A549 (cell line): ENCODE measurements around the gene TXNRD2. TPM values are rescaled to one million over a fixed set of nuclear protein-coding genes. Genes with fewer than 3 reads are reported as not detected.
A peak's percentile ranks its signal among the peaks of the same experiment; 100 is the strongest.

Source experiments
- ATAC-seq, 2 experiments: fragments of 200-7000 bp in 1 of 2; fragments of >200 bp in 1 of 2; cut with Nextera tagmentation in 1 of 2; cut with Tn5 transposase in 1 of 2; 3 replicates each; pipeline versions ENCODE4 v1.8.0 to v1.9.1; 2018 to 2020; ENCODE audit warnings: mild to moderate bottlenecking in 1 of 2, moderate library complexity in 1 of 2
- CTCF ChIA-PET: fragments of 300-600 bp; sonication (Branson Sonifier 250); formaldehyde crosslinking; extraction: SDS; loops from one replicate; lab custom pipeline; 2021; ENCODE audit warnings: antibody characterized with exemption, inconsistent platforms; lab: Yijun Ruan, JAX
- POLR2A ChIA-PET: fragments of 350-600 bp; formaldehyde crosslinking; extraction: SDS; loops from one replicate; lab custom pipeline; 2021; ENCODE audit warnings: antibody characterized with exemption, inconsistent platforms; lab: Yijun Ruan, JAX
- DNase-seq, 2 experiments: peaks; one replicate each; pipeline versions ENCODE4 v3.0.0 to v3.0.0-alpha.2; 2011 to 2016; ENCODE audit warnings: low read depth in 1 of 2, low spot score in 1 of 2
- FAIRE-seq: peaks from 2 replicates; lab custom pipeline; 2011; peaks lifted over from hg19 to GRCh38; lab: Jason Lieb, UNC
- H3K27ac ChIP-seq, 2 experiments: fragments of >200 bp; sonication (Bioruptor Twin); formaldehyde crosslinking; 3 replicates each; pipeline ENCODE4 v1.5.1; 2016 to 2017
- H3K4me1 ChIP-seq: fragments of >200 bp; sonication (Bioruptor Twin); formaldehyde crosslinking; 3 replicates; pipeline ENCODE4 v1.6.1; 2016
- H3K4me2 ChIP-seq: fragments of >200 bp; sonication (Bioruptor Twin); formaldehyde crosslinking; 3 replicates; pipeline ENCODE4 v1.6.1; 2016
- H3K4me3 ChIP-seq: fragments of >200 bp; sonication (Bioruptor Twin); formaldehyde crosslinking; 3 replicates; pipeline ENCODE4 v1.5.1; 2016
- H3K9me3 ChIP-seq: fragments of >200 bp; sonication (Bioruptor Twin); formaldehyde crosslinking; 3 replicates; pipeline ENCODE4 v1.6.1; 2016
- BHLHE40 ChIP-seq: IDR thresholded peaks from 2 replicates; pipeline ENCODE4 v1.6.1; 2012; ENCODE audit warnings: low read depth, low read length, inconsistent platforms
- ELK1 ChIP-seq: fragments of 150-350 bp; IDR thresholded peaks from 2 replicates; pipeline ENCODE4 v1.6.1; 2014; ENCODE audit warnings: low read depth, mild to moderate bottlenecking, low read length
- GATA3 ChIP-seq: IDR thresholded peaks from 2 replicates; pipeline ENCODE4 v1.6.1; 2012; ENCODE audit warnings: borderline replicate concordance
- HOXA7 ChIP-seq: fragments of 250-450 bp; sonication (Bioruptor Pico); IDR thresholded peaks from 2 replicates; pipeline ENCODE4 v1.5.0; 2020; ENCODE audit warnings: mild to moderate bottlenecking, moderate library complexity
- JUN ChIP-seq, 2 experiments: fragments of >200 bp; sonication (Bioruptor Twin); formaldehyde crosslinking; IDR thresholded peaks; 2 replicates in 1 of 2; 3 replicates in 1 of 2; pipeline ENCODE4 v1.6.1; 2016 to 2017
- KDM1A ChIP-seq: fragments of 200-600 bp; sonication (generic); IDR thresholded peaks from 2 replicates; pipeline ENCODE4 v1.6.1; 2016; ENCODE audit warnings: low read depth, mild to moderate bottlenecking
- MAX ChIP-seq: IDR thresholded peaks from 2 replicates; pipeline ENCODE4 v1.6.1; 2012
- MAZ ChIP-seq: fragments of 150-350 bp; IDR thresholded peaks from 2 replicates; pipeline ENCODE4 v1.6.1; 2014; ENCODE audit warnings: antibody characterized with exemption, low read depth, low read length, borderline replicate concordance
- PHF8 ChIP-seq: fragments of 200-600 bp; sonication (generic); IDR thresholded peaks from 2 replicates; pipeline ENCODE4 v1.6.1; 2016; ENCODE audit warnings: low read depth, mild to moderate bottlenecking, antibody characterized with exemption, moderate library complexity, borderline replicate concordance
- POLR2A ChIP-seq: IDR thresholded peaks from 2 replicates; pipeline ENCODE4 v1.6.1; 2012; ENCODE audit warnings: mild to moderate bottlenecking, low read length
- POLR2AphosphoS2 ChIP-seq: conservative IDR thresholded peaks from 2 replicates; pipeline ENCODE4 v1.6.1; 2012; ENCODE audit warnings: low read length, improper control_type of control experiment, inconsistent platforms
- RNF2 ChIP-seq: fragments of 200-600 bp; sonication (generic); IDR thresholded peaks from 2 replicates; pipeline ENCODE4 v1.6.1; 2016; ENCODE audit warnings: low read depth, mild to moderate bottlenecking, antibody characterized with exemption, moderate library complexity, borderline replicate concordance
- SMC3 ChIP-seq: fragments of >200 bp; sonication (Bioruptor Twin); formaldehyde crosslinking; IDR thresholded peaks from 3 replicates; pipeline ENCODE4 v1.6.1; 2018; ENCODE audit warnings: inconsistent platforms
- ZFP36 ChIP-seq: fragments of 450-650 bp; IDR thresholded peaks from 2 replicates; pipeline ENCODE4 v1.6.1; 2014; ENCODE audit warnings: borderline replicate concordance; ENCODE audit not compliant: partially characterized antibody
- ZSCAN20 ChIP-seq: fragments of 250-450 bp; sonication (Bioruptor Pico); IDR thresholded peaks from 2 replicates; pipeline ENCODE4 v1.8.0; 2022; ENCODE audit warnings: mild to moderate bottlenecking, moderate library complexity
- WGBS: methylation state at CpG from one replicate; pipeline ENCODE4 v1.1.6; 2017; ENCODE audit errors: missing lambda C conversion rate; 5-methylcytosine and 5-hydroxymethylcytosine counted together
- polyA minus RNA-seq: library from RNA; depleted of rRNA, polyadenylated mRNA; stranded (reverse); fragments of >200 nt; gene quantifications from 2 replicates; pipeline ENCODE4 v1.2.3, GENCODE V29; 2011; rRNA and poly(A)+ RNA removed
- polyA plus RNA-seq, 4 experiments: library from polyadenylated mRNA; depleted of rRNA in 3 of 4; stranded (reverse); fragments of >200 nt; fragmentation: RNase III in 1 of 4; extraction: RNeasy Plus Mini Kit Qiagen cat#74134 plus additional on column Dnase treatment in 1 of 4; gene quantifications; 2 replicates in 3 of 4; 3 replicates in 1 of 4; pipeline ENCODE4 v1.2.3, GENCODE V29; 2011 to 2017
- TF ChIP-seq, protein P1 (sequence below): fragments of >200 bp; sonication (Bioruptor Twin); formaldehyde crosslinking; IDR thresholded peaks from 3 replicates; pipeline ENCODE4 v1.6.1; 2016
- TF ChIP-seq, protein P2 (sequence below): IDR thresholded peaks from 2 replicates; pipeline ENCODE4 v1.6.1; 2012; ENCODE audit warnings: low read depth, borderline replicate concordance
- TF ChIP-seq, protein P3 (sequence below): fragments of >200 bp; sonication (Bioruptor Twin); formaldehyde crosslinking; IDR thresholded peaks from 2 replicates; pipeline ENCODE4 v1.6.1; 2016
- TF ChIP-seq, protein P4 (sequence below): fragments of 250-450 bp; sonication (Bioruptor Pico); IDR thresholded peaks from 2 replicates; pipeline ENCODE4 v1.5.0; 2020; ENCODE audit warnings: low read depth, mild to moderate bottlenecking, moderate library complexity
- TF ChIP-seq, protein P5 (sequence below): fragments of 200-600 bp; sonication (generic); IDR thresholded peaks from 2 replicates; pipeline ENCODE4 v1.6.1; 2016; ENCODE audit warnings: antibody characterized with exemption, mild to moderate bottlenecking, moderate library complexity

The TXNRD2 gene
- polyA plus RNA-seq (2011; rRNA removed) = 15.5 and 16.3 TPM in 2 replicates
- 60.5 and 68.7 TPM in 2 replicates for polyA plus RNA-seq (2012; cell fraction: cytosol; rRNA removed)
- 95.7 and 112 TPM in 2 replicates for polyA plus RNA-seq (2012; cell fraction: nucleus; rRNA removed)
- 25.6 to 29.3 TPM (median 25.6 TPM) in 3 replicates for polyA plus RNA-seq (2017; fragmentation: RNase III; extraction: RNeasy Plus Mini Kit Qiagen cat#74134 plus additional on column Dnase treatment)
- polyA minus RNA-seq = 15.1 and 19.5 TPM in 2 replicates

DNA sequence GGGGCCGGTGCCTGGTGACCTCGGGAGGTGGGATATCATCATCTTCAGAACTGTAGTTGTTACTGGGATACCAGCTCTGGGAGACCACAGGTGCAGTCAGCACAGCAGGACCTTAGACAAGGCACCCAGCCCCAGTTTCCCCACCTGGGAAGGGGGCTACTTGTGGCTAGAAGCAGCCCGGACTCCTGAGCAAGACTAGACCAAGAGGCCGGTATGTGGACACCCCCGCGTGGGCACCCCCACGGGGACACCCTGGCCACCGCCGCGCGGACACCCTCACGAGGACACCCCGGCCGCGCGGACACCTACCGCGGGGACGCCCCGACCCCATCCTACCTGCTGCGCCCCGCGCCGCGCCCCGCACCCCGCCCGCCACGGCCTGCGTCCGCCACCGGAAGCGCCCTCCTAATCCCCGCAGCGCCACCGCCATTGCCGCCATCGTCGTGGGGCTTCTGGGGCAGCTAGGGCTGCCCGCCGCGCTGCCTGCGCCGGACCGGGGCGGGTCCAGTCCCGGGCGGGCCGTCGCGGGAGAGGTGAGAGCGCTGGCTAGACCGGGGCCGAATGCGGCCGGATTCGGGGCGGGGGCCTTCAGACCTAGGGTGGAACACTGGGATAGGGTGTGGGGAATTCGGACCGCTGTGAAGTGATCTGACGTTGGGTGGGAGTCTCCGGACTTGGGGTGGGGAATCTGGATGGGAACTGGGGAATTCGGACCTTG, at the start of gene TXNRD2, which contains the start of gene COMT:
Gene TXNRD2, minus strand, starts transcription at position 454 of the 718 bp plus-strand sequence. Its CDS starts 15 bp downstream, at position 439.
Gene COMT, plus strand, starts transcription at position 408 of the 718 bp plus-strand sequence. CDS start 20,755 bp downstream, outside the sequence.
- Histone ChIP-seq H3K4me1 (peaks cover 20% of the 10 kb centered on the region), H3K4me3 (peak within 1 kb of the TSS; percentile 91), H3K9me3 (no peaks in the 10 kb centered on the region), H3K4me2 (peak within 1 kb of the TSS; percentile 93), H3K27ac (peak within 1 kb of the TSS; percentile 99 to 100)
- DNase-seq (peak; percentile 46 to 62), FAIRE-seq (no peak), ATAC-seq (peak; percentile 88 to 91)
- ChIA-PET CTCF (no interaction called here), POLR2A (interaction anchor here (0.5 to 0.9 kb wide), 2 partner anchors 12 to 1930 kb away, joined by 3 to 9 read pairs; no protein-coding TSS in a partner anchor)
- TF ChIP-seq ZSCAN20 (CRISPR knock-in tag) = no peak
- TF ChIP-seq, protein P1, sequence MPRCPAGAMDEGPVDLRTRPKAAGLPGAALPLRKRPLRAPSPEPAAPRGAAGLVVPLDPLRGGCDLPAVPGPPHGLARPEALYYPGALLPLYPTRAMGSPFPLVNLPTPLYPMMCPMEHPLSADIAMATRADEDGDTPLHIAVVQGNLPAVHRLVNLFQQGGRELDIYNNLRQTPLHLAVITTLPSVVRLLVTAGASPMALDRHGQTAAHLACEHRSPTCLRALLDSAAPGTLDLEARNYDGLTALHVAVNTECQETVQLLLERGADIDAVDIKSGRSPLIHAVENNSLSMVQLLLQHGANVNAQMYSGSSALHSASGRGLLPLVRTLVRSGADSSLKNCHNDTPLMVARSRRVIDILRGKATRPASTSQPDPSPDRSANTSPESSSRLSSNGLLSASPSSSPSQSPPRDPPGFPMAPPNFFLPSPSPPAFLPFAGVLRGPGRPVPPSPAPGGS = 0 out of 3 replicates have a peak, but pooled peaks have one; percentile 44
- TF ChIP-seq JUN (IDR thresholded peaks at IDR 0.05) = peak; percentile 48 to 72; a peak in 3 of 5 replicates
- TF ChIP-seq POLR2A = peak; percentile 60
- peak; percentile 77; the same call in 1 of the 2 replicates for TF ChIP-seq PHF8
- 8% methylated on average over 4 of the region's 63 CpGs for WGBS

- H3K4me3 ChIP-seq = no peak overlapping the region
- DNase-seq (no peak), FAIRE-seq (no peak), ATAC-seq (no peak)
- peaks cover 3% of the 10 kb centered on the region; the same call in 1 of the 3 replicates for H3K4me1 ChIP-seq
- no peak overlapping the region for H3K27ac ChIP-seq
- POLR2A ChIA-PET = no interaction called here
- no peaks in the 10 kb centered on the region for H3K9me3 ChIP-seq
- TF ChIP-seq, protein P2, sequence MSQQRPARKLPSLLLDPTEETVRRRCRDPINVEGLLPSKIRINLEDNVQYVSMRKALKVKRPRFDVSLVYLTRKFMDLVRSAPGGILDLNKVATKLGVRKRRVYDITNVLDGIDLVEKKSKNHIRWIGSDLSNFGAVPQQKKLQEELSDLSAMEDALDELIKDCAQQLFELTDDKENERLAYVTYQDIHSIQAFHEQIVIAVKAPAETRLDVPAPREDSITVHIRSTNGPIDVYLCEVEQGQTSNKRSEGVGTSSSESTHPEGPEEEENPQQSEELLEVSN = no peak
- TF ChIP-seq SMC3 (no peak), MAX (no peak), MAZ (no peak), ELK1 (no peak), GATA3 (no peak), RNF2 (no peak), POLR2A (no peak)
- TF ChIP-seq, protein P1 = no peak
- TF ChIP-seq, protein P3, sequence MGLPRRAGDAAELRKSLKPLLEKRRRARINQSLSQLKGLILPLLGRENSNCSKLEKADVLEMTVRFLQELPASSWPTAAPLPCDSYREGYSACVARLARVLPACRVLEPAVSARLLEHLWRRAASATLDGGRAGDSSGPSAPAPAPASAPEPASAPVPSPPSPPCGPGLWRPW = no peak
- H3K4me2 ChIP-seq = no peak overlapping the region
- CTCF ChIA-PET = interaction anchor here (2.5 kb wide), 1 partner anchor 23 kb away, joined by 14 read pairs; no protein-coding TSS in a partner anchor
Observed at GRCh38 chr22:19991395-19991644, 49.7 kb upstream of the TXNRD2 start.

DNA sequence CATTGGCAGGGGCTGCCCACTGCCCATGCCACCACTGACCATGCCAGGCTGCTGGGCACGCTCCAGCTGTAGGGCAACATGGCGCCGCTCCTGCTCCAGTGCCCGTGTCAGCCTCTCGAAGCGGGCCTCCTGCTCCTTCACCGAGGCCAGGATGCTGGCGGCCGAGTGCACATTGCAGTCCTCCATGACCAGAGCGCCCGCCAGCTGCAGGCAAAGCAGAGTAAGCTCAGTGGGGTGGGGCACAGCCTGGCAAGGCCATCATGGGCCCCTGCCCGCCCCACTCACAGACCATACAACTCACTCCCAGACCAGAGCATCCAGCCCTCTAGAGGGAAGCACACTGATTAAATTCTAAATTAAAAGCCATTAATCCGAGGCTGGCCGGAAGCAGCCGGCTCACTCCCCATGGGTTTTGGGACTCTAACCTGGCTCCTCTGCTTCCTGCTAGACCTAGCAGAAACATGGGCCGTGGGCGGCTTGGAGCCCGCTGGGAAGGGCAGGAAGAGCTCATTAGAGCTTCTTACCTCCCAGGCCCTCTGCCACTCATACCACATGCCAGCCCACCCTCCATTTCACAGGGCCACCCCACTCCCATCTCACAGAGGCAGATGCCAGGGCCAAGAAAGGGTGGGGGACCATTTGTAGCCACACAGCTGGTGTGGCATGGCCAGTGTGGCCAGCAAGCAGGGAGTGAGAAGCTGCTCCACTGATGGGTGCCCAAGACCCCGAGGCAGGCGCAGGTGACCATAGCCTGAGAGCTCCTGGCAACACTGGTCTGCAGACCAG, 49.2 kb upstream of the TXNRD2 start:
- DNase-seq (no peak), FAIRE-seq (no peak), ATAC-seq (no peak)
- Histone ChIP-seq H3K27ac (no peak overlapping the region), H3K4me2 (no peak overlapping the region), H3K4me1 (peaks cover 6% of the 10 kb centered on the region; the same call in 1 of the 3 replicates), H3K9me3 (no peaks in the 10 kb centered on the region), H3K4me3 (no peak overlapping the region)
- CTCF ChIA-PET = interaction anchor here (2.5 kb wide), 1 partner anchor 24 kb away, joined by 14 read pairs; no protein-coding TSS in a partner anchor
- POLR2A ChIA-PET = no interaction called here
- WGBS = 83% methylated on average over 6 of the region's 20 CpGs
- TF ChIP-seq BHLHE40 = no peak
- TF ChIP-seq, protein P4, sequence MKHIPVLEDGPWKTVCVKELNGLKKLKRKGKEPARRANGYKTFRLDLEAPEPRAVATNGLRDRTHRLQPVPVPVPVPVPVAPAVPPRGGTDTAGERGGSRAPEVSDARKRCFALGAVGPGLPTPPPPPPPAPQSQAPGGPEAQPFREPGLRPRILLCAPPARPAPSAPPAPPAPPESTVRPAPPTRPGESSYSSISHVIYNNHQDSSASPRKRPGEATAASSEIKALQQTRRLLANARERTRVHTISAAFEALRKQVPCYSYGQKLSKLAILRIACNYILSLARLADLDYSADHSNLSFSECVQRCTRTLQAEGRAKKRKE (CRISPR knock-in tag) = no peak
- no peak for TF ChIP-seq POLR2AphosphoS2
- no peak for TF ChIP-seq KDM1A
- TF ChIP-seq ZFP36 = no peak
- TF ChIP-seq, protein P5, sequence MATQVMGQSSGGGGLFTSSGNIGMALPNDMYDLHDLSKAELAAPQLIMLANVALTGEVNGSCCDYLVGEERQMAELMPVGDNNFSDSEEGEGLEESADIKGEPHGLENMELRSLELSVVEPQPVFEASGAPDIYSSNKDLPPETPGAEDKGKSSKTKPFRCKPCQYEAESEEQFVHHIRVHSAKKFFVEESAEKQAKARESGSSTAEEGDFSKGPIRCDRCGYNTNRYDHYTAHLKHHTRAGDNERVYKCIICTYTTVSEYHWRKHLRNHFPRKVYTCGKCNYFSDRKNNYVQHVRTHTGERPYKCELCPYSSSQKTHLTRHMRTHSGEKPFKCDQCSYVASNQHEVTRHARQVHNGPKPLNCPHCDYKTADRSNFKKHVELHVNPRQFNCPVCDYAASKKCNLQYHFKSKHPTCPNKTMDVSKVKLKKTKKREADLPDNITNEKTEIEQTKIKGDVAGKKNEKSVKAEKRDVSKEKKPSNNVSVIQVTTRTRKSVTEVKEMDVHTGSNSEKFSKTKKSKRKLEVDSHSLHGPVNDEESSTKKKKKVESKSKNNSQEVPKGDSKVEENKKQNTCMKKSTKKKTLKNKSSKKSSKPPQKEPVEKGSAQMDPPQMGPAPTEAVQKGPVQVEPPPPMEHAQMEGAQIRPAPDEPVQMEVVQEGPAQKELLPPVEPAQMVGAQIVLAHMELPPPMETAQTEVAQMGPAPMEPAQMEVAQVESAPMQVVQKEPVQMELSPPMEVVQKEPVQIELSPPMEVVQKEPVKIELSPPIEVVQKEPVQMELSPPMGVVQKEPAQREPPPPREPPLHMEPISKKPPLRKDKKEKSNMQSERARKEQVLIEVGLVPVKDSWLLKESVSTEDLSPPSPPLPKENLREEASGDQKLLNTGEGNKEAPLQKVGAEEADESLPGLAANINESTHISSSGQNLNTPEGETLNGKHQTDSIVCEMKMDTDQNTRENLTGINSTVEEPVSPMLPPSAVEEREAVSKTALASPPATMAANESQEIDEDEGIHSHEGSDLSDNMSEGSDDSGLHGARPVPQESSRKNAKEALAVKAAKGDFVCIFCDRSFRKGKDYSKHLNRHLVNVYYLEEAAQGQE = no peak
- TF ChIP-seq HOXA7 = no peak
